Activated CD8-positive, alpha-beta memory T cell treated with anti-CD3 and anti-CD28 coated beads, Interleukin-2, amount 50 U/mL, for 24 hours (primary cell): Measurements from ENCODE around the gene SRBD1.
A peak's percentile ranks its signal among the peaks of the same experiment; 100 is the strongest.

Experiments
- DNase-seq: peaks from one replicate; pipeline ENCODE4 v3.0.0-alpha.2; 2020; ENCODE audit errors: extremely low read depth

The SRBD1 gene

DNA sequence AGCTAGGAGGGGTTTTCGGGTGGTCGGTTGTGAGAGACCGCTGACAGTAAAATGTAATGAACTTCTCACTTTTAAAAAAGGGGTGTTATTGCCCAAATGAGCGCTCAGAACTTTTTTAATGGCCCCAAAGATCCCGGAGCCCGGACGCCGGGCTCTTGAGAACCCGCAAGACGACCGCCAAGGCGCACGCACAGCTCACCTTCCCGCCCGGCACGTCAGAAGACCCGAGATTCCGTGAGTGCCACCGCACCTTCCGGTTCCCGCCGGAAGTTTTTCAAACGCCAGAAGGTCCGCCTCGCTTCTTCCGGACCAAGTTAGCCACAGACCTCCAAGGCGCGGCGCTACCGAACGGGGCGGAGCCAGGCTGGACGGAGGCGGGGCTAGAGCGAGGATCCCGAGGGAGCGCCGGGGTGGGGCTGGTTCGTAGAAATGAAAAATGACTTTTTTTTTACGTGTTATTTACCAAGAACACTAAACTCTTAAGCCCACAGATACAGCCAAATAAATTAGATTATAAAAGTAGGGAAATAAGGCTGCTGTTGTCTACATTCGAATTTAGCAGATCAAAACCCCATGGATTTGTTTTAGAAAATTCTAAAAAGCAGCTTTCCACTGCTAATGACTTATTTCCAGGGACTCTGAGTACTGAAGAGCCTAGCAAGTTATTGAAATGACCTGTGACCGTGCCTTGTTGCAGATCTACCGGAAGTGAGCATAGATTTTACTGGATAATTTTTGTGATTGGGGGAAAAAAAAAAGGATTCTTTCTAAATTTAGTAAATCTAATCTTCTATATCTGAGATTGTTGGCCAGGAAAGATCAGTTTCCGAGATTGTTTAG, at the start of gene SRBD1:
Gene SRBD1, minus strand, starts transcription at position 248 of the 840 bp plus-strand sequence. CDS start 5,826 bp downstream, outside the sequence.
- DNase-seq, result peak; percentile 86

- DNase-seq, result no peak
These were observed 43.2 kb upstream of the SRBD1 start for GRCh38 chr2:45654250-45654649.

GRCh38 chr2:45653122-45653913, 42.3 kb upstream of the SRBD1 start:
- no peak for DNase-seq

- no peak for DNase-seq
These were observed 41.3 kb upstream of the SRBD1 start for GRCh38 chr2:45652090-45653031.

- DNase-seq, result no peak
These were observed 40.5 kb upstream of the SRBD1 start, which contains the start of gene PRKCE for GRCh38 chr2:45651415-45652089. PRKCE (plus strand) TSS chr2:45651675.

GRCh38 chr2:45650851-45651414, 39.9 kb upstream of the SRBD1 start:
- DNase-seq, result peak; percentile 73

GRCh38 chr2:45649858-45650811, 39.1 kb upstream of the SRBD1 start:
- DNase-seq, result no peak

- DNase-seq, result no peak
These were observed 38.4 kb upstream of the SRBD1 start for GRCh38 chr2:45649462-45649857.

GRCh38 chr2:45648636-45649035, 37.6 kb upstream of the SRBD1 start:
- no peak for DNase-seq

DNA sequence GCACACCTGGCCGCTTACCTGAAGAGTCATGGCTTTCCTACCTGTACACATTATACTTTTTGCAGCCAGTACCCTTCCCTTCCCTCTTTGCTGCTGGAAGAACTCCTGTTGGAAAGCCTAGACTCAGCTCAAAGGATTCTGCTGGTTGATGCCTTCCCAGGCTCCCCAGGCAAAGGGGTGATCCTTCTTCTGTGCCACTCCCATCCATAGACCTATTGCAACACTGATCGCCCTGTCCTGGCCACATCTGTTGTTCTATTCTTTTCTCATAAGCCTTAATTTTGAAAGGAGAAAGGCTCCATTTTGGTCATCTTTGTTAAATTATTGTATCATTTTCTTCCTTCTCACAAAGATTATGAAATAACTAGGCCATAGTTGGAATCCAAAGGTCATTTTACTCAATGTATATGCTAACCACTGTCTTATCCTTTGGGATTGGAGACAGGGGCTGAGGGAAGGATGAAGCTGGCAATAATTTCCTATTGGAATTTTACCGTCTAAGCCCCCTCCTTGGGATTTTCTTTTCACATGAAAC, 37.0 kb upstream of the SRBD1 start:
- DNase-seq, result no peak

DNA sequence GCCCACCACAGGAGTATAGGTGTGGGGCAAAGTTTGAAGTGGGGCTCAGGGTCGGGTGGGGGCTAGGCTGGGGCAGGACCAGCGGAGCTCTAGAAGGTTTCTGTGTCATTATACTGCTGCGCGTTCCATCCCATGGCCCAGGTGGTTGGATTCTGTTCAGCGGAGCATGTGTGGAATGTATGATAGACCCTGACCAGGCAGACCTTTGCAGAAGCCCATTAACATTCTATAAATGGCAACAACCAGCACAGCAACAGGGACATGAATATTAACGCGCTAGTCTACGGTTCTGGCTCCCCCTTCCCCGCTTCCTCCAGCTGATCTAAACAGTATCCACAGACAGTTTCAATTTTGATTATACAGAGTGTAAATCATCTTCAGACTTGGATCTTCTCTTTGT, 36.3 kb upstream of the SRBD1 start:
- DNase-seq, result no peak

GRCh38 chr2:45646289-45646688, 35.2 kb upstream of the SRBD1 start:
- no peak for DNase-seq

DNA sequence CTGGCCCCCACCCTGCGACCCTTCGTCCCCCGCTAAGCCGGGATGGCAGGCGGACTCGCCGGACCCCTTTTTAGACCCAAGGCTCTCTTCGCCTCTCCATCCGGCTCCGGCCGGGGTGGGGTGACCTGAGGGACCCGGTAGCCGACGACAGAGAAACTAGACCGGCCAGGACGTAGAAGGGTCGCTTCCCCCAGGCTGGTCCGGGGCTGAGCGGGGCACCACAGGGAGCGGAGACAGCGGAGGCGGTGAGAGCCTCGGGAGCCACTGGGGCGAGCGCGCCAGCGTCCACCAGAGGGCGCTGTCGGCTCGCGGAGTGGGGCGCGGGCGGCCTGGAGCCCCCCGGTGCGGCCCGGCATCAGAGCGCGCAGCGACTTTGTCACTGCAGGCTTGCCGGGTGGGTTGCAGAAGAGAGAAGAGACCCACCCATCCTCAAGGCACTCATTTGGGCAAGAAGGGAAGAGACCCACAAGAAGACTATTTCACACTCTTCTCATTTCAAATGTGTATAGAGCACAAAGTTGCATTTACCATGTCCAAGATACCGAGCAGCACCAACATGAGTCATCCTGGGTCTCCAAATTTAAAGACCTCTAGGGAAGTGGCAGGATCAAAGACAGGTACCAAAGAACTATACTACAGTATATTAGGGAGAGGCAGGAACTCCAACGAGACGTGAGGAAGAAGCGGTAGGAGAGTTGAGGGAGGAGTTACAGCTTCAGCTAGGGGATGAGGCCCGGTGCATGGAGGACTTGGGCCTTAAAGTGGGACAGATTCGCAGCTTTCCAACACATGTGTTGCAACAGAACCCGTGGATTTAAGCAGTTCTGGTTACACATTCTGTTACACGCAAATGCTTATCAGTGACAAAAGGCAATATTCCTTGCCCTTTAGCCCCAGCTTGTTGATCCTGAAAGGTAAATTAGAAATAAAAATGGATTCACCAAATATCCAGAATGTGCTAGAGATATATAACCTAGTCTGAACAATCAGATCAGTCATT, 32.8 kb upstream of the SRBD1 start:
- DNase-seq, result no peak

GRCh38 chr2:45643095-45643494, 32.0 kb upstream of the SRBD1 start:
- no peak for DNase-seq

DNA sequence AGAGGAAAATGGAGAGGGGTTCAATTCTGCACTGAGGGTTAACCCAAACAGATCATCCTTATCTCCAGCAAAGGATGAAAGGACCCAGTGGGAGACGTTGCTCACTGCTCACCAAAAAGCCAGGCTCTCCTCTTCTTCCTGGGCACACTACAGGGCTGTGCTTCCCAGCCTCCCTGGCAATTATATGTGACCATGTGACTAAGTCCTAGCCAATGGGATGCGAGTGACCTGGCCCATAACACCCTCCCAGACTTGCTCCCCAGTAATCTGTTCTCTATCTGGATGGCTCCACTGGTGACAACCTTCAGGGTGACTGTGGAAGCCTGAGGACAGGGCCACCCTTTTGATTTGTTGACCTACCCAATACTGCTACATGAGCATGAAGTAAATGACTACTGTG, 29.5 kb upstream of the SRBD1 start:
- DNase-seq, result no peak

DNA sequence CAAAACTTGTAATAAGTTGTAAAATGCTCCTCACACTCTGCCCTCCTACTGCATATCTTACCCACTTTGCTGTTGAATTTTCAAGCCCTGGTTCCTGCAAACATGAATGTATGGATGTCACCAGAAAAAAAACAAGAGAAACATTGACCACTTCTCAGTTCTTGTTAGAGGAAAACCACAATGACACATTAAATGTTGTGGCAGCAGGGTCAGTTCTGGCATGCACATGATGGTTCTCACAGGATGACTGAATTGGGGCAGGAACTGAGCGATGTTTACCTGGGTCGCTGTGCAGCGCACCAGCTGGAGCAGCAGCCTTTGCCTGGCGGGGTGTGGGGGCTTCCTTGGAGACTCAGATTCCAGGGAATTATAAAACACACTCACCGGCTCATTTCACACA, 26.4 kb upstream of the SRBD1 start:
- no peak for DNase-seq

DNA sequence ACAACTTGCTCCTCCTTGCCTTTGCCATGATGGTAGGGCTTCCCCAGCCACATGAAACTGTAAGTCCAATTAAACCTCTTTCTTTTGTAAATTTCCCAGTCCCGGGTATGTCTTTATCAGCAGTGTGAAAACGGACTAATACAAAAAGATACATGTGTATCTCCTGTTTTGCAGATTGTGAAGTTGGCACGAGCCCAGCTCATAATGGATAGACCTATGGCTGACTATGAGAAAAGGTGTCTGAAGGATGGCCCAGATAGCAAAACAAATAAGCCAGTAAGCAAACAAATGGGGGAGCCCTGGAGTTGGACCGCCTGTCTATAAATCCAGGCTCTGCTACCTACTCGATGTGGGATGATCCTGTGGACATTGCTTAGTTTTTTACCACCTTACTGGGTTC, 24.9 kb upstream of the SRBD1 start:
- no peak for DNase-seq

GRCh38 chr2:45634223-45634622, 23.2 kb upstream of the SRBD1 start:
- no peak for DNase-seq
